Measurements from ENCODE around the gene JMJD1C. TPM values are rescaled to one million over a fixed set of nuclear protein-coding genes. Genes with fewer than 3 reads are reported as not detected.

JMJD1C gene
- total RNA-seq, 1 experiment from 2014 or later: 66.3 TPM

DNA sequence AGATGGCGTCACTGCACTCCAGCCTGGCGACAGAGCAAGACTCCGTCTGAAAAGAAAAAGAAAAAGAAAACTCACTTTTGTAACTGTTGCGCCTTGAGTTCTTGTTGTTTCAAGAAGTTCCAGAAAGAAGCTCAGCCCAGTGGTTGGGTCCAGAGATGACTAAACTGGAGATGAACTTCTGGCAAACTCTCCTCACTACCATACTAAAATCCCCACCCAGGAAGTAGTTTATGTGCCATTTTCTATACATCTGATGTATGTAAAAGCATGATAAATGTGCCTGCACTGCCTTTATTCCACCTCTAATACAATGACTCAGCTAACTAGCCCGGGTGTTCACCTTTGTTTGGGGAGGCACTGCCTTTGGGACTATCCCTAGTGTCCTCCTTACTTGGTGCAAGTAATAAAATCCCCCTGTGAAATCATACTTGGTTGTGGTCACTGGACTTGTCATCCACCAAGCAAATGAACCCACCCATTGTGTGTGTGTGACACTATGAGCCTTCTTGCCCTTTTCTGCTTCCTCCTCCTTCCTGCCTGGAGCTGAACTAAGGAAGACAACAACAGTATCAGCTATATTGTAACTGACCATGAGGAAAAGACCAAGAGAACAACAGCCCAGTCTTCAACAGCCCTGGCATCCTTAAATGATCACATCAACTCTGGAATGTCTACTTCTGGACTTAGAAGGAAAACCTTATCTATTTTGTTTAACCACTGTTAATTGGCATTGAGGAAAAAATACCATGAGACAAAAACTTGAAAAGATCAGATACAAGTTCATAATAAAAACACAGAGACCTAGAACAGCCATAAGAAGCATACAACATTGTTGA lies 33.6 kb downstream of the JMJD1C start:
- ChIA-PET CTCF (no interaction called here), RAD21 (ENCODE audit: low non-redundant PET in 1 of 2, low total read pairs in 2 of 2, uncharacterized antibody in 2 of 2, unreplicated experiment in 2 of 2) (no interaction called here), POLR2A (no interaction called here)
- Histone ChIP-seq H3K27ac (ENCODE audit: low read depth, low read length) (no peak overlapping the region), H3K79me2 (ENCODE audit: insufficient read depth, low read length) (peaks cover 96% of the 10 kb centered on the region), H3K9me3 (ENCODE audit: control insufficient read depth in 1 of 2, insufficient read depth in 1 of 2, low read depth in 1 of 2, low read length in 2 of 2) (no peaks in the 10 kb centered on the region), H3K4me1 (ENCODE audit: control insufficient read depth in 1 of 2, insufficient read depth in 2 of 2, low read length in 2 of 2) (peaks cover 6 to 40% of the 10 kb centered on the region in 2 experiments; a peak in 3 of 4 replicates), H3K9ac (ENCODE audit: low read length) (no peak overlapping the region), H4K20me1 (ENCODE audit: insufficient read depth) (peaks cover 5% of the 10 kb centered on the region; the same call in 1 of the 2 replicates), H2AFZ (ENCODE audit: low read depth, low read length, poor library complexity, severe bottlenecking) (no peak overlapping the region), H3K4me2 (ENCODE audit: low read length) (0 out of 2 replicates have a peak overlapping the region, but pooled peaks have one; percentile 3), H3K27me3 (ENCODE audit: insufficient read depth, low read length) (no peaks in the 10 kb centered on the region), H3K36me3 (ENCODE audit: control insufficient read depth in 1 of 2, insufficient read depth in 2 of 2, low read length in 2 of 2) (no peaks in the 10 kb centered on the region), H3K9me2 (ENCODE audit: insufficient read depth) (no peaks in the 10 kb centered on the region), H3K4me3 (replicated peaks in 1 of 2; ENCODE audit: low read depth in 1 of 2, low read length in 2 of 2) (no peak overlapping the region)
- no TSS peak for BruUV-seq (replicated peaks)
- ATAC-seq (peak; percentile 32; the same call in 1 of the 2 replicates), DNase-seq (ENCODE audit: low read depth, low spot score) (no peak)
- intact Hi-C loops (cut with micrococcal nuclease): no loop called here
- TF ChIP-seq, protein P1, sequence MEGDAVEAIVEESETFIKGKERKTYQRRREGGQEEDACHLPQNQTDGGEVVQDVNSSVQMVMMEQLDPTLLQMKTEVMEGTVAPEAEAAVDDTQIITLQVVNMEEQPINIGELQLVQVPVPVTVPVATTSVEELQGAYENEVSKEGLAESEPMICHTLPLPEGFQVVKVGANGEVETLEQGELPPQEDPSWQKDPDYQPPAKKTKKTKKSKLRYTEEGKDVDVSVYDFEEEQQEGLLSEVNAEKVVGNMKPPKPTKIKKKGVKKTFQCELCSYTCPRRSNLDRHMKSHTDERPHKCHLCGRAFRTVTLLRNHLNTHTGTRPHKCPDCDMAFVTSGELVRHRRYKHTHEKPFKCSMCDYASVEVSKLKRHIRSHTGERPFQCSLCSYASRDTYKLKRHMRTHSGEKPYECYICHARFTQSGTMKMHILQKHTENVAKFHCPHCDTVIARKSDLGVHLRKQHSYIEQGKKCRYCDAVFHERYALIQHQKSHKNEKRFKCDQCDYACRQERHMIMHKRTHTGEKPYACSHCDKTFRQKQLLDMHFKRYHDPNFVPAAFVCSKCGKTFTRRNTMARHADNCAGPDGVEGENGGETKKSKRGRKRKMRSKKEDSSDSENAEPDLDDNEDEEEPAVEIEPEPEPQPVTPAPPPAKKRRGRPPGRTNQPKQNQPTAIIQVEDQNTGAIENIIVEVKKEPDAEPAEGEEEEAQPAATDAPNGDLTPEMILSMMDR (IDR thresholded peaks at IDR 0.05 in 2 of 3, conservative IDR thresholded peaks at IDR 0.05 in 1 of 3; ENCODE audit: borderline replicate concordance in 1 of 3, insufficient read depth in 1 of 3, low read depth in 2 of 3, low read length in 2 of 3): no peak
- TF ChIP-seq, protein P2, sequence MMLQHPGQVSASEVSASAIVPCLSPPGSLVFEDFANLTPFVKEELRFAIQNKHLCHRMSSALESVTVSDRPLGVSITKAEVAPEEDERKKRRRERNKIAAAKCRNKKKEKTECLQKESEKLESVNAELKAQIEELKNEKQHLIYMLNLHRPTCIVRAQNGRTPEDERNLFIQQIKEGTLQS (IDR thresholded peaks at IDR 0.05): no peak
- no peak for TF ChIP-seq YY1 (IDR thresholded peaks at IDR 0.05; ENCODE audit: extremely low read depth, insufficient replicate concordance, low read depth, low read length)
- no peak for TF ChIP-seq ZNF274 (IDR thresholded peaks at IDR 0.05; ENCODE audit: low read depth, low read length)
- no peak for TF ChIP-seq ZFX (IDR thresholded peaks at IDR 0.05)
- TF ChIP-seq ELF1 (IDR thresholded peaks at IDR 0.05; ENCODE audit: borderline replicate concordance, low read depth): no peak
- TF ChIP-seq, protein P3, sequence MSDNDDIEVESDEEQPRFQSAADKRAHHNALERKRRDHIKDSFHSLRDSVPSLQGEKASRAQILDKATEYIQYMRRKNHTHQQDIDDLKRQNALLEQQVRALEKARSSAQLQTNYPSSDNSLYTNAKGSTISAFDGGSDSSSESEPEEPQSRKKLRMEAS (IDR thresholded peaks at IDR 0.05): no peak
- no peak for TF ChIP-seq FOSL1 (IDR thresholded peaks at IDR 0.05; ENCODE audit: low read depth)
- no peak for TF ChIP-seq SIN3A (IDR thresholded peaks at IDR 0.05; ENCODE audit: low read depth)
- TF ChIP-seq, protein P4, sequence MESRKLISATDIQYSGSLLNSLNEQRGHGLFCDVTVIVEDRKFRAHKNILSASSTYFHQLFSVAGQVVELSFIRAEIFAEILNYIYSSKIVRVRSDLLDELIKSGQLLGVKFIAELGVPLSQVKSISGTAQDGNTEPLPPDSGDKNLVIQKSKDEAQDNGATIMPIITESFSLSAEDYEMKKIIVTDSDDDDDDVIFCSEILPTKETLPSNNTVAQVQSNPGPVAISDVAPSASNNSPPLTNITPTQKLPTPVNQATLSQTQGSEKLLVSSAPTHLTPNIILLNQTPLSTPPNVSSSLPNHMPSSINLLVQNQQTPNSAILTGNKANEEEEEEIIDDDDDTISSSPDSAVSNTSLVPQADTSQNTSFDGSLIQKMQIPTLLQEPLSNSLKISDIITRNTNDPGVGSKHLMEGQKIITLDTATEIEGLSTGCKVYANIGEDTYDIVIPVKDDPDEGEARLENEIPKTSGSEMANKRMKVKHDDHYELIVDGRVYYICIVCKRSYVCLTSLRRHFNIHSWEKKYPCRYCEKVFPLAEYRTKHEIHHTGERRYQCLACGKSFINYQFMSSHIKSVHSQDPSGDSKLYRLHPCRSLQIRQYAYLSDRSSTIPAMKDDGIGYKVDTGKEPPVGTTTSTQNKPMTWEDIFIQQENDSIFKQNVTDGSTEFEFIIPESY (IDR thresholded peaks at IDR 0.05; ENCODE audit: extremely low read depth, insufficient replicate concordance, low read length): no peak
- TF ChIP-seq, protein P5, sequence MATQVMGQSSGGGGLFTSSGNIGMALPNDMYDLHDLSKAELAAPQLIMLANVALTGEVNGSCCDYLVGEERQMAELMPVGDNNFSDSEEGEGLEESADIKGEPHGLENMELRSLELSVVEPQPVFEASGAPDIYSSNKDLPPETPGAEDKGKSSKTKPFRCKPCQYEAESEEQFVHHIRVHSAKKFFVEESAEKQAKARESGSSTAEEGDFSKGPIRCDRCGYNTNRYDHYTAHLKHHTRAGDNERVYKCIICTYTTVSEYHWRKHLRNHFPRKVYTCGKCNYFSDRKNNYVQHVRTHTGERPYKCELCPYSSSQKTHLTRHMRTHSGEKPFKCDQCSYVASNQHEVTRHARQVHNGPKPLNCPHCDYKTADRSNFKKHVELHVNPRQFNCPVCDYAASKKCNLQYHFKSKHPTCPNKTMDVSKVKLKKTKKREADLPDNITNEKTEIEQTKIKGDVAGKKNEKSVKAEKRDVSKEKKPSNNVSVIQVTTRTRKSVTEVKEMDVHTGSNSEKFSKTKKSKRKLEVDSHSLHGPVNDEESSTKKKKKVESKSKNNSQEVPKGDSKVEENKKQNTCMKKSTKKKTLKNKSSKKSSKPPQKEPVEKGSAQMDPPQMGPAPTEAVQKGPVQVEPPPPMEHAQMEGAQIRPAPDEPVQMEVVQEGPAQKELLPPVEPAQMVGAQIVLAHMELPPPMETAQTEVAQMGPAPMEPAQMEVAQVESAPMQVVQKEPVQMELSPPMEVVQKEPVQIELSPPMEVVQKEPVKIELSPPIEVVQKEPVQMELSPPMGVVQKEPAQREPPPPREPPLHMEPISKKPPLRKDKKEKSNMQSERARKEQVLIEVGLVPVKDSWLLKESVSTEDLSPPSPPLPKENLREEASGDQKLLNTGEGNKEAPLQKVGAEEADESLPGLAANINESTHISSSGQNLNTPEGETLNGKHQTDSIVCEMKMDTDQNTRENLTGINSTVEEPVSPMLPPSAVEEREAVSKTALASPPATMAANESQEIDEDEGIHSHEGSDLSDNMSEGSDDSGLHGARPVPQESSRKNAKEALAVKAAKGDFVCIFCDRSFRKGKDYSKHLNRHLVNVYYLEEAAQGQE (IDR thresholded peaks at IDR 0.05; ENCODE audit: low read depth): no peak
- TF ChIP-seq CEBPB (IDR thresholded peaks at IDR 0.05; ENCODE audit: low read depth): no peak

All from HCT116 (cell line).